GM12878 (cell line): ENCODE measurements around the gene ARID3A. TPM values are rescaled to one million over a fixed set of nuclear protein-coding genes. Genes with fewer than 3 reads are reported as not detected.
A peak's percentile ranks its signal among the peaks of the same experiment; 100 is the strongest.

Experiments used
- ATAC-seq: fragments of 200-7000 bp; cut with Tn5 transposase; 3 replicates; pipeline ENCODE4 v1.9.1; 2020; ENCODE audit warnings: mild to moderate bottlenecking, moderate library complexity
- BruUV-seq: library from RNA; stranded (reverse); fragments of 400-500 nt; replicated peaks from 2 replicates; lab custom pipeline; 2021; lab: Mats Ljungman, UMichigan
- CTCF ChIA-PET: fragments of 300-600 bp; sonication (Branson Sonifier 250); formaldehyde crosslinking; extraction: SDS; loops from one replicate; lab custom pipeline; 2021; ENCODE audit warnings: inconsistent platforms; lab: Yijun Ruan, JAX
- POLR2A ChIA-PET: fragments of 350-600 bp; formaldehyde crosslinking; extraction: SDS; loops from one replicate; lab custom pipeline; 2021; ENCODE audit warnings: inconsistent platforms; lab: Charles Lee
- RAD21 ChIA-PET: fragments of 300-600 bp; sonication (Branson Sonifier 250); formaldehyde crosslinking; loops from one replicate; lab custom pipeline; 2023; ENCODE audit warnings: antibody characterized with exemption; ENCODE audit not compliant: unreplicated experiment; lab: Charles Lee
- SMC1A ChIA-PET: fragments of 300-600 bp; sonication (Branson Sonifier 250); formaldehyde crosslinking; loops from one replicate; lab custom pipeline; 2023; ENCODE audit not compliant: unreplicated experiment, uncharacterized antibody; lab: Charles Lee
- DNase-seq: peaks from one replicate; pipeline ENCODE4 v3.0.0-alpha.2; 2011; ENCODE audit warnings: low read depth, low spot score
- FAIRE-seq: peaks from 3 replicates; lab custom pipeline; 2011; peaks lifted over from hg19 to GRCh38; lab: Jason Lieb, UNC
- H2AFZ ChIP-seq: 2 replicates; pipeline ENCODE4 v1.6.0; 2011; ENCODE audit warnings: low read depth, low read length, control low read depth; ENCODE audit not compliant: control insufficient read depth
- H3K27ac ChIP-seq: 2 replicates; pipeline ENCODE4 v1.5.1; 2011; ENCODE audit warnings: control low read depth; ENCODE audit not compliant: control insufficient read depth, insufficient read depth
- H3K27me3 ChIP-seq, 2 experiments: replicated peaks in 1 of 2; 2 replicates each; pipeline versions ENCODE4 v1.6.0 to v1.6.1; 2011; ENCODE audit warnings: low read length in 1 of 2; ENCODE audit not compliant: control insufficient read depth in 2 of 2, insufficient read depth in 2 of 2
- H3K36me3 ChIP-seq, 2 experiments: 2 replicates each; pipeline ENCODE4 v1.5.1; 2011; ENCODE audit warnings: low read length in 1 of 2; ENCODE audit not compliant: control insufficient read depth in 2 of 2, insufficient read depth in 2 of 2
- H3K4me1 ChIP-seq: 2 replicates; pipeline ENCODE4 v1.6.1; 2011; ENCODE audit warnings: mild to moderate bottlenecking, low read length, moderate library complexity, mixed read lengths; ENCODE audit not compliant: control insufficient read depth, insufficient read depth
- H3K4me2 ChIP-seq: 2 replicates; pipeline ENCODE4 v1.6.0; 2011; ENCODE audit warnings: control low read depth; ENCODE audit not compliant: control insufficient read depth, insufficient read depth
- H3K4me3 ChIP-seq: fragments of 200-600 bp; sonication (generic); 2 replicates; pipeline ENCODE4 v1.5.1; 2016
- H3K79me2 ChIP-seq: 2 replicates; pipeline ENCODE4 v1.6.0; 2011; ENCODE audit warnings: low read length; ENCODE audit not compliant: control insufficient read depth, insufficient read depth
- H3K9ac ChIP-seq: 2 replicates; pipeline ENCODE4 v1.8.0; 2011; ENCODE audit warnings: low read length, control low read depth, mixed read lengths; ENCODE audit not compliant: control insufficient read depth, insufficient read depth
- H3K9me3 ChIP-seq: replicated peaks from 3 replicates; pipeline ENCODE4 v1.5.1; 2011; ENCODE audit warnings: mild to moderate bottlenecking, low read length; ENCODE audit not compliant: control insufficient read depth, insufficient read depth
- H4K20me1 ChIP-seq: 2 replicates; pipeline ENCODE4 v1.6.0; 2011; ENCODE audit not compliant: control insufficient read depth, insufficient read depth
- BHLHE40 ChIP-seq, 2 experiments: fragments of 450-650 bp in 1 of 2; IDR thresholded peaks; 2 replicates each; pipeline ENCODE4 v1.6.1; 2011 to 2017; ENCODE audit warnings: low read depth in 2 of 2, borderline replicate concordance in 1 of 2, improper control_type of control experiment in 1 of 2, low read length in 1 of 2, mild to moderate bottlenecking in 1 of 2
- CEBPZ ChIP-seq: fragments of 150-350 bp; IDR thresholded peaks from 2 replicates; pipeline ENCODE4 v1.6.1; 2016; ENCODE audit warnings: low read depth, low read length
- HDAC2 ChIP-seq: fragments of 200-600 bp; sonication (generic); IDR thresholded peaks from 2 replicates; pipeline ENCODE4 v1.6.1; 2017
- IKZF1 ChIP-seq: fragments of 450-650 bp; conservative IDR thresholded peaks from 2 replicates; pipeline ENCODE4 v1.6.1; 2017; ENCODE audit warnings: antibody characterized with exemption, mild to moderate bottlenecking
- ZBTB33 ChIP-seq: fragments of 450-650 bp; IDR thresholded peaks from 2 replicates; pipeline ENCODE4 v1.6.1; 2017; ENCODE audit warnings: mild to moderate bottlenecking
- WGBS: methylation state at CpG from one replicate; pipeline ENCODE4 v1.1.6; 2016; ENCODE audit warnings: low lambda C conversion rate; ENCODE audit not compliant: insufficient replicate concordance, insufficient coverage; ENCODE audit errors: missing lambda C conversion rate; 5-methylcytosine and 5-hydroxymethylcytosine counted together
- in situ Hi-C: fragments of 300-500 bp; cut with MboI; formaldehyde crosslinking; loops from 9 replicates; pipeline ENCODE4 v1.14.3; 2018; ENCODE audit warnings: mixed read lengths
- intact Hi-C: fragments of 100-400 bp; cut with micrococcal nuclease; formaldehyde crosslinking; loops from one replicate; pipeline ENCODE4 v1.14.2; 2022; ENCODE audit not compliant: unreplicated experiment
- polyA plus RNA-seq, 11 experiments: library from polyadenylated mRNA; depleted of rRNA in 4 of 11; unstranded in 6 of 11; stranded (reverse) in 5 of 11; fragments of >200 nt; fragmentation: Nextera tagmentation in 4 of 11; fragmentation: Illumina TruSeq in 1 of 11; extraction: Ambion mirVana in 4 of 11; extraction: Trizol in 1 of 11; gene quantifications; 1 replicate in 1 of 11; 2 replicates in 10 of 11; pipeline versions ENCODE4 v1.2.1 to v1.2.3, GENCODE V29; 2011 to 2016; ENCODE audit warnings: inconsistent platforms in 2 of 11, missing spikeins in 2 of 11, low read depth in 1 of 11
- total RNA-seq, 4 experiments: library from RNA; depleted of rRNA in 3 of 4; stranded (reverse); fragments of >200 nt in 3 of 4; fragmentation: Illumina TruSeq in 1 of 4; extraction: Trizol in 1 of 4; gene quantifications; 2 replicates each; pipeline versions ENCODE4 v1.2.1 to v1.2.3, GENCODE V29; 2013 to 2021

ARID3A gene
- total and polyA plus RNA-seq, 10 of the 15 experiments (the other 5 are each of a cell fraction or from before 2014, with no cell fraction given) = 0.76 to 70.0 (median 16.7) TPM

GRCh38 chr19:934197-934840 lies 8.5 kb downstream of the ARID3A start:
- peaks cover 21% of the 10 kb centered on the region for H3K4me1 ChIP-seq

GRCh38 chr19:934865-935479 lies 9.1 kb downstream of the ARID3A start:
- ATAC-seq = no peak
- TF ChIP-seq CEBPZ = no peak
- TF ChIP-seq IKZF1 = 0 out of 2 replicates have a peak, but pooled peaks have one; percentile 13
- TF ChIP-seq HDAC2 = no peak
- peak in 1 of 2 experiments; percentile 52; a peak in 1 of 4 replicates for TF ChIP-seq BHLHE40 (IDR thresholded peaks at IDR 0.05; ENCODE audit: borderline replicate concordance in 1 of 2, low read depth in 2 of 2, low read length in 1 of 2)
- peak; percentile 10; the same call in 1 of the 2 replicates for TF ChIP-seq ZBTB33
- H3K4me1 ChIP-seq = peaks cover 21% of the 10 kb centered on the region
- no peak overlapping the region for H3K4me3 ChIP-seq
- DNase-seq = no peak
- in situ Hi-C loops (no loop called here), intact Hi-C loops (no loop called here)
- CTCF ChIA-PET = interaction anchor here (0.6 kb wide), 1 partner anchor 65 kb away, joined by 3 read pairs; no protein-coding TSS in a partner anchor
- H3K9ac ChIP-seq = no peak overlapping the region
- 0 out of 2 replicates have a peak overlapping the region, but pooled peaks have one; percentile 3 for H3K4me2 ChIP-seq
- RAD21 ChIA-PET = no interaction called here
- no peaks in the 10 kb centered on the region; the same call in 1 of the 2 replicates for H4K20me1 ChIP-seq
- H3K9me3 ChIP-seq = peaks cover 4% of the 10 kb centered on the region
- SMC1A ChIA-PET = no interaction called here
- POLR2A ChIA-PET = interaction anchor here (0.6 kb wide), 1 partner anchor 12 kb away, joined by 3 read pairs; no protein-coding TSS in a partner anchor
- no TSS peak for BruUV-seq
- no peak for FAIRE-seq
- H2AFZ ChIP-seq = no peak overlapping the region
- WGBS = 94% methylated on average over 29 of the region's 31 CpGs
- H3K36me3 ChIP-seq = peaks cover 15 to 23% of the 10 kb centered on the region in 2 experiments
- peaks cover 64% of the 10 kb centered on the region for H3K79me2 ChIP-seq
- no peaks in the 10 kb centered on the region for H3K27me3 ChIP-seq
- no peak overlapping the region for H3K27ac ChIP-seq

More at GRCh38 chr19:934197-934840, 8.5 kb downstream of the ARID3A start:
- RAD21 ChIA-PET = interaction anchor here (0.8 to 2.4 kb wide), 3 partner anchors 11 to 50 kb away, joined by 3 to 10 read pairs (median 9); partner anchors contain the start of gene WDR18
- 87% methylated on average over 27 of the region's 29 CpGs for WGBS
- intact Hi-C loops = no loop called here
- no peak for FAIRE-seq
- Histone ChIP-seq H3K4me2 (no peak overlapping the region; the same call in 1 of the 2 replicates), H3K9me3 (peaks cover 4% of the 10 kb centered on the region)
- POLR2A ChIA-PET = interaction anchor here (0.6 to 1.4 kb wide), 2 partner anchors 12 to 30 kb away, joined by 3 read pairs; no protein-coding TSS in a partner anchor
- no peak for ATAC-seq
- CTCF ChIA-PET = interaction anchor here (1.4 to 2.2 kb wide), 2 partner anchors 50 to 71 kb away, joined by 4 to 7 read pairs; partner anchors contain the start of gene WDR18
- no peak for TF ChIP-seq IKZF1
- TF ChIP-seq, all 136 proteins: peak for 0
- Histone ChIP-seq H3K36me3 (peaks cover 9 to 21% of the 10 kb centered on the region in 2 experiments), H3K79me2 (peaks cover 58% of the 10 kb centered on the region), H3K4me3 (no peak overlapping the region), H3K27me3 (no peaks in the 10 kb centered on the region), H3K27ac (no peak overlapping the region; the same call in 1 of the 2 replicates), H2AFZ (no peak overlapping the region), H4K20me1 (no peaks in the 10 kb centered on the region), H3K9ac (no peak overlapping the region)
- in situ Hi-C loops = no loop called here
- SMC1A ChIA-PET = no interaction called here
- DNase-seq = no peak
- no TSS peak for BruUV-seq
